ENCODE measurements around the gene AOPEP. TPM values are rescaled to one million over a fixed set of nuclear protein-coding genes. Genes with fewer than 3 reads are reported as not detected.

Gene AOPEP
- total RNA-seq, 4 donors from 2014 or later: 305 to 458 (median 419) TPM

GRCh38 chr9:94864196-94864595 is 137.7 kb downstream of the AOPEP start:
- no peaks in the 10 kb centered on the region for H3K27me3 ChIP-seq
- no peaks in the 10 kb centered on the region for H3K36me3 ChIP-seq
- peaks cover 49 to 73% (median 56%) of the 10 kb centered on the region in 4 donors for H3K4me1 ChIP-seq
- no peak for DNase-seq (ENCODE audit: extremely low spot score)
- no peaks in the 10 kb centered on the region for H3K9me3 ChIP-seq
- intact Hi-C loops (cut with DNase I): no loop called here
- H3K27ac ChIP-seq (replicated peaks in 1 of 4): peak overlapping the region; percentile 80 to 88 (median 86)
- no peak for TF ChIP-seq EP300 (IDR thresholded peaks at IDR 0.05)
- TF ChIP-seq POLR2AphosphoS5 (IDR thresholded peaks at IDR 0.05): no peak
- no peak for TF ChIP-seq POLR2A (IDR thresholded peaks at IDR 0.05; ENCODE audit: low read depth)
- peak overlapping the region in 1 of 4 donors; percentile 17 for H3K4me3 ChIP-seq
- 23% methylated on average over 3 of the region's 3 CpGs for WGBS

- peak overlapping the region; percentile 80 to 88 (median 86) for H3K27ac ChIP-seq (replicated peaks in 1 of 4)
- H3K36me3 ChIP-seq: no peaks in the 10 kb centered on the region
- DNase-seq (ENCODE audit: extremely low spot score): no peak
- no peaks in the 10 kb centered on the region for H3K9me3 ChIP-seq
- H3K4me3 ChIP-seq: no peak overlapping the region
- no peak for TF ChIP-seq POLR2AphosphoS5 (IDR thresholded peaks at IDR 0.05)
- no peak for TF ChIP-seq POLR2A (IDR thresholded peaks at IDR 0.05; ENCODE audit: low read depth)
- TF ChIP-seq EP300 (IDR thresholded peaks at IDR 0.05): no peak
- no peak for TF ChIP-seq CTCF (IDR thresholded peaks at IDR 0.05)
- H3K27me3 ChIP-seq: no peaks in the 10 kb centered on the region
- 19% methylated on average over 8 of the region's 8 CpGs for WGBS
- intact Hi-C loops (cut with DNase I): loop anchor here (5.0 kb wide), 2 partner anchors 63 to 142 kb away; no protein-coding TSS in a partner anchor
- peaks cover 50 to 76% (median 59%) of the 10 kb centered on the region in 4 donors for H3K4me1 ChIP-seq
Measured at GRCh38 chr9:94864862-94865509, 138.5 kb downstream of the AOPEP start.

- TF ChIP-seq CTCF (IDR thresholded peaks at IDR 0.05): no peak
- TF ChIP-seq EP300 (IDR thresholded peaks at IDR 0.05): no peak
- TF ChIP-seq POLR2AphosphoS5 (IDR thresholded peaks at IDR 0.05): peak; percentile 20 to 32
- H3K4me3 ChIP-seq: peak overlapping the region in 1 of 4 donors; percentile 0
- intact Hi-C loops (cut with DNase I): loop anchor here (5.0 kb wide), 2 partner anchors 64 to 141 kb away; no protein-coding TSS in a partner anchor
Measured at GRCh38 chr9:94865582-94866452, 139.3 kb downstream of the AOPEP start.

GRCh38 chr9:94866770-94867169 is 140.3 kb downstream of the AOPEP start:
- Histone ChIP-seq H3K27me3 (no peaks in the 10 kb centered on the region), H3K9me3 (no peaks in the 10 kb centered on the region), H3K4me1 (peaks cover 50 to 78% (median 64%) of the 10 kb centered on the region in 4 donors), H3K4me3 (peak overlapping the region in 1 of 4 donors; percentile 1), H3K27ac (replicated peaks in 1 of 4) (peak overlapping the region; percentile 80 to 88 (median 86)), H3K36me3 (no peaks in the 10 kb centered on the region)
- TF ChIP-seq CTCF (IDR thresholded peaks at IDR 0.05) (no peak), EP300 (IDR thresholded peaks at IDR 0.05) (no peak), POLR2A (IDR thresholded peaks at IDR 0.05; ENCODE audit: low read depth) (no peak), POLR2AphosphoS5 (IDR thresholded peaks at IDR 0.05) (no peak)
- intact Hi-C loops (cut with DNase I): loop anchor here (5.0 kb wide), 2 partner anchors 64 to 141 kb away; no protein-coding TSS in a partner anchor
- no peak for DNase-seq (ENCODE audit: extremely low spot score)

More at GRCh38 chr9:94865582-94866452, 139.3 kb downstream of the AOPEP start:
- Histone ChIP-seq H3K4me1 (peaks cover 50 to 80% (median 61%) of the 10 kb centered on the region in 4 donors), H3K36me3 (no peaks in the 10 kb centered on the region), H3K27ac (replicated peaks in 1 of 4) (peak overlapping the region; percentile 80 to 88 (median 86)), H3K9me3 (no peaks in the 10 kb centered on the region), H3K27me3 (no peaks in the 10 kb centered on the region)
- DNase-seq (ENCODE audit: extremely low spot score): no peak
- 45% methylated on average over 9 of the region's 9 CpGs for WGBS

All from esophagus muscularis mucosa (tissue), 4 donors.